Nephron progenitor cell (in vitro differentiated cells): ENCODE results near the gene UNC93A.

Source experiments
- DNase-seq: peaks from one replicate; pipeline ENCODE4 v3.0.0; 2021
- H3K27ac Mint-ChIP-seq: 2 replicates; pipeline ENCODE4 v1.8.0; 2021; ENCODE audit warnings: mild to moderate bottlenecking, moderate library complexity, mixed read lengths
- H3K27me3 Mint-ChIP-seq: 2 replicates; pipeline ENCODE4 v1.8.0; 2021; ENCODE audit warnings: mild to moderate bottlenecking, low read depth, mixed read lengths; ENCODE audit not compliant: poor library complexity
- H3K36me3 Mint-ChIP-seq: 2 replicates; pipeline ENCODE4 v1.8.0; 2021; ENCODE audit warnings: low read depth, mixed read lengths
- H3K4me1 Mint-ChIP-seq: 2 replicates; pipeline ENCODE4 v1.8.0; 2021; ENCODE audit warnings: mixed read lengths
- H3K4me3 Mint-ChIP-seq: 2 replicates; pipeline ENCODE4 v1.8.0; 2021; ENCODE audit warnings: mild to moderate bottlenecking, moderate library complexity, mixed read lengths
- H3K9me3 Mint-ChIP-seq: 2 replicates; pipeline ENCODE4 v1.8.0; 2021; ENCODE audit warnings: mild to moderate bottlenecking, moderate library complexity, mixed read lengths
- CTCF ChIP-seq: fragments of 200-600 bp; sonication (generic); IDR thresholded peaks from 2 replicates; pipeline ENCODE4 v1.5.0; 2021; ENCODE audit warnings: antibody characterized with exemption

Gene UNC93A

GRCh38 chr6:167338541-167339117 is 47.5 kb downstream of the UNC93A start:
- H3K4me3 Mint-ChIP-seq, result no peak overlapping the region
- no peak for DNase-seq
- H3K36me3 Mint-ChIP-seq, result peaks cover 8% of the 10 kb centered on the region
- no peak for TF ChIP-seq CTCF
- H3K27ac Mint-ChIP-seq, result no peak overlapping the region
- H3K4me1 Mint-ChIP-seq, result peaks cover 29% of the 10 kb centered on the region
- peaks cover 6% of the 10 kb centered on the region for H3K9me3 Mint-ChIP-seq
- peaks cover 14% of the 10 kb centered on the region for H3K27me3 Mint-ChIP-seq

GRCh38 chr6:167341038-167341583 is 50.0 kb downstream of the UNC93A start:
- Mint-ChIP-seq H3K27me3 (peaks cover 25% of the 10 kb centered on the region), H3K4me3 (no peak overlapping the region), H3K36me3 (peaks cover 8% of the 10 kb centered on the region), H3K4me1 (peaks cover 32% of the 10 kb centered on the region), H3K27ac (peak overlapping the region; percentile 9), H3K9me3 (peaks cover 10% of the 10 kb centered on the region)
- DNase-seq, result no peak
- no peak for TF ChIP-seq CTCF

- Mint-ChIP-seq H3K27me3 (peaks cover 28% of the 10 kb centered on the region), H3K36me3 (peaks cover 8% of the 10 kb centered on the region), H3K4me1 (peaks cover 36% of the 10 kb centered on the region), H3K27ac (no peak overlapping the region), H3K4me3 (no peak overlapping the region), H3K9me3 (peaks cover 12% of the 10 kb centered on the region)
- DNase-seq, result no peak
- TF ChIP-seq CTCF, result no peak
Observed at GRCh38 chr6:167341665-167342655, 50.8 kb downstream of the UNC93A start.

- no peak for DNase-seq
- TF ChIP-seq CTCF, result no peak
- no peak overlapping the region for H3K4me3 Mint-ChIP-seq
- H3K27ac Mint-ChIP-seq, result no peak overlapping the region
- H3K4me1 Mint-ChIP-seq, result peaks cover 47% of the 10 kb centered on the region
- peaks cover 8% of the 10 kb centered on the region for H3K36me3 Mint-ChIP-seq
- peaks cover 36% of the 10 kb centered on the region for H3K27me3 Mint-ChIP-seq
- H3K9me3 Mint-ChIP-seq, result peaks cover 12% of the 10 kb centered on the region
Observed at GRCh38 chr6:167342879-167343610, 51.9 kb downstream of the UNC93A start.

GRCh38 chr6:167345348-167345747 is 54.2 kb downstream of the UNC93A start:
- Mint-ChIP-seq H3K27me3 (peaks cover 43% of the 10 kb centered on the region), H3K4me3 (no peak overlapping the region), H3K27ac (no peak overlapping the region), H3K36me3 (no peaks in the 10 kb centered on the region), H3K4me1 (peaks cover 58% of the 10 kb centered on the region), H3K9me3 (peaks cover 6% of the 10 kb centered on the region)
- TF ChIP-seq CTCF, result no peak
- no peak for DNase-seq
